HG03159 (cell line): ENCODE data around the gene AUTS2.

Experiments
- ATAC-seq: cut with Tn5 transposase; IDR thresholded peaks from one replicate; pipeline ENCODE4 v1.9.1; 2021; ENCODE audit warnings: mild to moderate bottlenecking, moderate library complexity; ENCODE audit not compliant: unreplicated experiment

AUTS2 gene

DNA sequence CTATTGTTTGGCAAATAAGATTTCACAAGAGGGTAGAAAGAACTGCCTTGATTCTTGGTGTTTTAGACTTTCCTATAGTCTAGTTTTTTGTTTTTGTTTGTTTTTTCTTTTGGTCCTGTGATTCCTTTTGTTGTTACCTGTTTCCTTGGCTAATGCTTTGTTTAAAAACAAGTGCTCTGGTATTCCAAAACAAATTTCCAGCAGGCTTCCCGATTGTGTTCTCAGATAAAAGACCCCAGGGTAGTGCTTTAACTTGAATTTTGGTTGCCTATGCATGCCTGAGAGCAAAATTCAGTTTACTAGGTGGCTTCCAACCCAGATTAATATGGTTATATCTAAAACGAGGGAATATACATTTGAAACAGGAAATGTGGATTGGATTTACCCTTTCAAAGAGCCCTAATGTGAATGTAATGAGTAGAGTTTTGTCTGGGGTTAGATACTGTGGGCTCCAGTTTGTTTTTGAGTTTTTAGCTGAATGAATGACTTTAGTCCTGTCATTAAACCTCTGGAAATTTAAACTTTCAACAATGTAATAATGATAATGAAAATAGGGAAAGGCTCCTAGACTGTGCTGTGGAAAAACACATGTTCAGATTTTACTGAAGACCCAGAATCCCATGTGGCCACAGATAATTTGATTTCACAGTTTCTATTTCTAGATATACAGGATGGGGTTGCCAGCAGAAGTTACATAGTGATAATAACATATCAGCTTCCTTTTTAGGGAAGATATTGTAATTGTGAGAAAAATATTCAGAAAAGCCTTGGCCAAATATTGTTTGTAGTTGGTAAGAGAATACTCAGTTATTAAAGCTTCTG, 23.9 kb downstream of the AUTS2 start:
- ATAC-seq: no peak

DNA sequence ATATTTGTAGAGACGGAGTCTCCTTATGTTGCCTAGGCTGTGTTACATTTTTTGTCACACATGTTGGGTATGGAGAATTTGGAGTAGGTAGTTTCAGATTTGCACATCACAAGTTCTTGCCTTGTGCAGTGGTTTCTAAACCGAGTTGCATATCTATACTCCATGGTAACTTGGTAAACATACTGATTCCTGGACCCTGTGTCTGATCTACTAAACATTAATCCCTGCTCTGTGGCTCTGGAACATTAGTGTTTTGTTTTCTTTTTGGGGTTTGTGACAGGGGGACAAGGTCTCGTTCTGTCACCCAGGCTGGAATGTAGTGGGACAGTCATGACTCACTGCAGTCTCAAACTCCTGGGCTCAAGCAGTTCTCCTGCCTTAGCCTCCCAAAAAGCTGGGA, 24.7 kb downstream of the AUTS2 start:
- ATAC-seq: no peak

DNA sequence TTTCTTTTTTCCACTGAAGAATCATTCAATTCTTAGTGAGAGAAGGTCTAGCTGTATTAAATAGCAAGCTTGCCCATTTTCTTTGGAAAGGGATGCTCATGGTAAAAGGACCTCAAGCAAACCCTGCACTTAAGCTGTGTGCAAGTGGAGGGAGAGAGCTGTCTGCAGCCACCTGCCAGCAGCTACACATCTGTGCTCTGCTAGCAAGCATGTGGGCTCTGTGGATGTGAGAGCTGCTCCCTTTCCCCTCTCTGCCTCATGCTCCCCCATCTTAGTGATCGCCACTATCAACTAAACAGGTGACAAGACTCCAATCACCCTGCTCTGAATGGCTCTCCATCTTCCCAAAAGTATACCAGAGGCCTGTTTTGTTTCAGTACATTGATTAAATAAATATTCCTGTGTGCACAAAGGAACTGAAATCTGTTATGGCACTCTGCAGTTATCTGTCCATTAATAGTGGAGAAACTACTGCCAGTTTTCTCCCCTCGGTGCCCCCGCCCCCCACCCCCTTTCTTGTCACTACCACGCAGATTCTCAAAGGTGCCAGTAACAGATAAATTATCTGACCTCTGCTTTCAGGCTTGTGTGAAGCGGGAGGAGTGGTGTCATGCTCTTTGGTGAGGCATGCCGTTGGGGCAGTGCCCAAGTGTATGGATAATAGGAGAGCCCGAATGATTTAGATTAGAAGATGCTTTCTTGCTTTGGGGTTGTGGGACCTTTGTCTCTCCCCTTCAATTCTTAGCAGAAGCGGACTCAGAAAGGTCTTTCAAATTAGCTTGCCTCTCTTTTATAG, 26.4 kb downstream of the AUTS2 start:
- no peak for ATAC-seq

DNA sequence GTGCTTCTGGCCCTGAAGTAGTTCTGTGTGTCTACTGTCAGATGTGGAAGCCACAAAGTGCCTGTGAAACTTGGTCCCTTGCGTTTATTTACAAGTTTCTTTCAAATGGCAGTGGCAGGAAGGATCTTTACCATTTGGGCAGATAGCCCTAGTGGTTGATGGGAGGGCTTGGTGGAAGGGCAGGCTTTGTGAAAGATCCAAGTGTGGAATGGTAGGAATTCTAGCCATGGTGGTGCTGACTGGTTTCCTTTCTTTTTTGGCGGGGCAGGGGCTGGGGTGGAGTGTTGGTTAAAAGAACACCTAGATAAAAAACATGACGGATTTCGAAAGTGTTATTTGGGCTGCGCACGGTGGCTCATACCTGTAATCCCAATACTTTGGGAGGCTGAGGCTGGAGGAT, 27.0 kb downstream of the AUTS2 start:
- ATAC-seq: no peak

DNA sequence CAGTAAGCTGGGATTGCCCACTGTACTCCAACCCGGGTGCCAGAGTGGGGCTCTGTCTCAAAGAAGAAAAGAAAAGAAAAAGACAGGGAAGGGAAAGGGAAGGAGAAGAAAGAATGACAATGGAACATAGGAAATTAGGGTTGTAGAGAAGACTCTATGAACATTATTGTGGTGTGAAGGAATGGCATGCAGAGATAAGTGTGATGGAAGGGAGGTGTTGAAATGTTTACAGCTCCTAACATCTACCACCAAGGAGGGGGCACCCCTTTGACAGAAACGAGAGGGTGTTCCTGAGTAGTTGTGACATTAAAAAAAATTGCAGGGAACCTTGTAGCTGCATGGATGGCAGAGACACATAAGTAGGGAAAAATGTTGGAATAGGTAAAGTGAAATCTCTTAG, 27.5 kb downstream of the AUTS2 start:
- ATAC-seq: no peak

DNA sequence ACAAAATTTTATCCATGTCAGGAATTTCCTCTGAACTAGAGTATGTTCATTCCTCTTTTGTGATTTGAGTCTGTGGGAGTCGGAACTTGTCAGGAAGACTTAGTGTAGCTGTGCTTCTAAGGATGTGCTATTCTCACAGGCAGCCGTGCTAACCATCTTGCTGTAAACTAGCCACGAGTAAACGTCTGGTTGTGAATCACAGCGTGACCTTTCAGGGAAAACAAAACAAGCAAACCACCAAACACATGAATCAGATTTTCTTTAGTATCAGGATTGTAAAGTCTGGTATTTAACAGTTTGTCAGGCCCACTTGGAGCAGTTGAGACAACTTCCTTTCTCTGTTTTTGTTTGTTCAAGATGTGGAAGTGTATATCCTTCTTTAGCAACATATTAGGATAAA, 32.0 kb downstream of the AUTS2 start:
- ATAC-seq: no peak

DNA sequence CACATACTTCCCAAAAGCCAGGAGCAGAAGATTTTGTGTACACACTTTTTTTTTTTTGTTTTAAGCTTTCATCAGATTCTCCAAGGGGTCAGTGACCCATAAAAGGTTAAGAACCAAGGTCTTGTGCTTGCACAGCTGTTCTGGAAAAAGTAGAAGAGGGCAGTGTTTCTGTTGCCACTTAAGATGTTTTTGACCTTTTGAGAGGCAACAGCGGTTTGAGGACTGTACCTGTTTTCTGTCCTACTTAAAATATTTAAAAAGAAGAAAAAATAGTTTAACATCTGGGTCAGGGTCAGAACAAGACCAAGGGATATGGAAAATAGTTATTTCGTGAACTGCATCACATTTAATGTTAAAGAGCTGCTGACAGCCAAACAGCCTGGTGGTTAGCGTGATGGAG, 32.9 kb downstream of the AUTS2 start:
- no peak for ATAC-seq

DNA sequence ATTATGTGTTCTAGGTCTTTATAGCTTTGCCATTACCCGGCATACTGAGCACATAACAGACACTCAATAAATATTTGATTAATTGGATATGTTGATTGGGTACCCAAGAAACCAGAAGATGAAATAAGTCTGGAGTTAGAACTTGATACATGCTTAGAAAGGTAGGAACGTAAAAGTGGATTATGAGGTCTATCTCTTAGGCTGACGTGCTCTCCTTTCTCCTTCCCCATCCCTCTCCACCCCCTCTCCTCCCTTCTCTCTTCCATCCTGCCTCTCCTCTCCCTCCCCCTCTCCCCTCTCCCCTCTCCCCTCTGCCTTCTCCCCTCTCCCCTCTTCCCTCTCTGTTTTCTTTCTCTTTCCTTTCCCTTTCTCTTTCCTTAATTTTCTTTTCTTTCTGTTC, 34.0 kb downstream of the AUTS2 start:
- ATAC-seq: no peak

DNA sequence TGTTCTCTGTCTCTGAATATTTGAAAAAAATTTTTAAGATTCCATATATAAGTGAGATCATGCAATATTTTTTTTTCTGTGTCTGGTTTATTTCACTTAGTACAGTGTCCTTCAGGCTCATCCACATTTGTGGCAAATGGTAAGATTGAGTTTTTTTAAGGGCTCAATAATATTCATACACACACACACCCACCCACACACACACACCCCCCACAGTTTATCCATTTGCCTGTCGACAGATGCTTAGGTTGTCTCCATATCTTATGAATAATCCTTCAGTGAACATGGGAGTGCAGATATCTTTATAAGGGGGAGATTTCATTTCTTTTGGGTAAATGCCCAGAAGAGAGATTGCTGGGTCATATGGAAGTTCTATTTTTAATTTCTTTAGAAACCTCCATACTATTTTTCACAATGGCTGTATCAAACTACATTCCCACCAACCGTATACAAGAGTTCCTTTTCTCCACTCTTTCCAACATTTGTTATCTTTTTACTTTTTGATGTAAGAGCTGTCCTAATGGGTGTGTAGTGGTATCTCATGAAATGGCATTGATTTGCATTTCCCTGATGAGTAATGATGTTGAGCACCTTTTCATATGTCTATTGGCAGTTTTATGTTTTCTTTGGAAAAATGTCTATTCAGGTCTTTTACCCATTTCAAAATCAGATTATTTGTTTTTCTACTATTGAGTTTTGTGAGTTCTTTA, 35.0 kb downstream of the AUTS2 start:
- ATAC-seq: no peak

DNA sequence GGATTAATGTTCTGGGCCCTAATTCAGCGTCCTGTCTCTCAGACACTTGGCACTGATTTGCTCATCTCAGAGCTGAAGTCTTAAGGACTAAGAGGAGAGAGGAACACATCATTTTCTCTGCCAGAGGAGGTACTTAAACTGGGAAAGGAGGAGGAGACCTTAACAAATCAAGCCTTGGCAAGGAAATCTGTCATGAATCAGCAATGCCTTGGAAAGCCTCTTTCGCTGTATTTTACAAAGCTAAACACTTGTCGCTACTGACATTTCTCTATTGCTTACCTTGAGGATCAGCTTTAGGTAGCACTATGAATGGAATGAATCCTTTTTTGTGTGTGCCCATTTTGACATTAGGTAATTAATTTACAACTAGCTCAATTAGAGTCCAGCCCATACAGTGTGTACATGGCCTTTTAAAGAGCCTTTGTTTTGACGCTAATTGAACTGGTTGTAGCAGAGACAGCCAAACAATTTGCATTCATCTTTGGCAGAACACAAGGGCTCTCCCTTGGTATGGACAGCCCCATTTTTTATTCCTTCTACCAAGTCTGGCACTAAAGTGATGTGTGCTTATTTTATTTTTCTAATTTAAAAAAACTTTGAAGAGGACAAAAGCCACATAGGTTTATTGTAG, 37.4 kb downstream of the AUTS2 start:
- ATAC-seq: no peak

DNA sequence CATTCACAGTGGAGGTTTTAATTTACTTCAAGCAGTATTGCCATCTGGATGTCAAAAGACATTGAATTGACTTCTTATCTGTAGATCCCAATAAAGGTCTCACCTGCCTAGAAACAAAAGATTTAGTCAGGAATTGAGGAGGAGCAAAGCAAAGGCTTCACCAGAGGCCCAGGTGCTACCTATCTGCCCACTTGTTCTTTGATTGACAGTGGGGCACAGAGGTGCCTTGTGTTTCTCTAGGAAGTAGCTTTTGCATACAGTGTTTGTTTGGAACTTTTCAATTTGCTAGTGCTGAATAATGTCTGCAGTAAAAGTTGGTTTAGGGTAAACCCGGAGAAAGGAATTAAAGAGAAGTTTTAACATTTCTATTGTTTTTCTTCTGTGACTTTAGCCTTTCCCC, 40.4 kb downstream of the AUTS2 start:
- ATAC-seq: no peak

DNA sequence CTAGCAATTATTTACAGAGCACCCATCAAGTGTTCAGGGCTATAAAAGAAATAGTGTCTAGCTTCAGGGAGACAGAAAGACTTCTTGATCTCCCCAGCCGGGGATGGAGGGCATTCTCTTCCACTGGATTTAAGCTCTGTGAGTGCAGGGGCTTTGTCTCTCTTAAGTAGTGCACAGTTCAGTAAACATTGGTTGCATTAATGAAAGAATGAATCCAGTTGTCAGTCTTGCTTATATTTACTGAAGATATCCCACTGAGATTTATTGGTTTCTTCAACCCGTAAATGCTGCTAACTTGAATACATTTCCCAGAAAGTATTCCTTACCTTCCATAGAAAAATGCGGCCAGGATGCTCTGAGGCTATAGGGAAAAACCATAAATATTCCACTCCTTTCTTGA, 41.9 kb downstream of the AUTS2 start:
- no peak for ATAC-seq

DNA sequence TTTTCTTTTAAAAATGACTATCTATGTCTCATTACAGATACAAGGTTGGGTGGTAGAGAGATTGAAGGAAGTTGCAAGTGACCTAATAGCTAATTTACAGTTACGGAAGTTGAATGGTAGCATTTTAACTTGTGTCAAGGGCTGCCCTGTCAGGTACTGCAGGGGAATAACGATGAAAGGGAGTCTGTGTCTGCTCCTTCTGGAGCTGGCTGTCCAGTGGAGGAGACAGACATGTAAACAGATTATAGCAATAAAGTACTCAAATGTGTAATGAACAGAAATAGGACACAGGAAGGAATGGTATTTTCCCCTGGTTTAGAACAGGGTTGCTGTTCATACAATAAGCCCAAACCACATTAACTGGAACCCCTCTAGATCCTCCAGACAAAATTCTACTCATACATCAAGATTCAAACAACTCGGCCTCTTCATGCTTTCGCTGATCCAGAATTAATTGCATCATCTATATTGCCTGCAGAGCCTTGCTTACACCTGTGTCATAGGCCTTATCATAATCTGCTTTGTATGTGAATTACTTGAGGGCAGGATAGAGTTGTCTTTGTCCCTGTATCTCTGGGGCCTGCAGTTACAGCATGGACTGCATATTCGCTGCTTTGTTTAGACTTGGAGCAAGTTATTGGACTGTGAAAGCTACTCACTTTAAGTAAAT, 42.8 kb downstream of the AUTS2 start:
- ATAC-seq: no peak

DNA sequence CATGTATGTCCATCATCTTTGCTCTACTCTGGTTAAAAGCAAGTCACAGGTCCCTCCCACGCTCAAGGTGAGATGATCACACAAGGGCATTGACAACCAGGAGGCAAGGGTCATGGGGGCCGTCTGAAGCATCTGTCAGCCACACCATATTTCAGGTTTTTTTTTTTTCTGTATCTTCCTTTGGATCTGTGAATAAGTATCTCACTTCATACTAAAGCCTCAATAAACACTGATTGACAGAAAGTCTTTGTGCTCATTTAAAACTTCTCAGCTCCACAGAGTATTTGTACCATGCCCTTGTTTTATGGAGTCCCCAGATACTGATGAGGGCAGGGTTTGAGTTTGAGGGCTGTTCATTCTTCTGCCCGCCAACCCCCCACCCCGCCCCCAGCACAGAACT, 45.0 kb downstream of the AUTS2 start:
- ATAC-seq: no peak

DNA sequence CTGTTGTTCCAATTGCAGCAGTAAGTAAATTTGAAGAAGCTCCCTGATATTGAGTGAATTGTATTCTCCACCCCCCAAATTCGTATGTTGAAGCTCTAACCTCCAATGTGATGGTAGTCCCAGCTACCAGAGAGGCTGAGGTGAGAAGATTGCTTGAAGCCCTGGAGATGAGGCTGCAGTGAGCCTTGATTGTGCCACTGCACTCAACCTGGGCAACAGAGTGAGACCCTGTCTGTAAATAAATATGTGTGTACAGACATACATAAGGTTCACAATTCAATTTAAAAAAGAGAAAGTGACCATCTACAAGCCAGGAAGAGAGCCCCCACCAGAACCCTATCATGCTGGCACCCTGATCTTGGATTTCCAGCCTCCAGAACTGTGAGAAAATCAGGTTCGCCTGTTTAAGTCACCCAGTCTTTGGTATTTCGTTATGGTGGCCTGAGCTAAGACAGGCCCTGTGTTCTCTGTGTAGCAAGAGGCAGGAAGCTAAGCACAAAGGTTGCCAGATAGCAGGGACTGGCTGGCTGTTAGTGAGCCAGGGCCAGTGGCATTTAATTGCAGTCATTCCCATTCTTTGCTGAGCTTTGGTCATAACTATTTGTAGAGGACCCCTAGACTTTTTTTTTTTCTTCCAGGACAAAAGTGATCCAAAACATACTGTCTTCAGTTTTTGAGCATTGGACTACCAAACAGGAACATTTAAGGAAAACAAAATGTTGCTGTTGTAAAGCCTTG, 45.6 kb downstream of the AUTS2 start:
- ATAC-seq: no peak

DNA sequence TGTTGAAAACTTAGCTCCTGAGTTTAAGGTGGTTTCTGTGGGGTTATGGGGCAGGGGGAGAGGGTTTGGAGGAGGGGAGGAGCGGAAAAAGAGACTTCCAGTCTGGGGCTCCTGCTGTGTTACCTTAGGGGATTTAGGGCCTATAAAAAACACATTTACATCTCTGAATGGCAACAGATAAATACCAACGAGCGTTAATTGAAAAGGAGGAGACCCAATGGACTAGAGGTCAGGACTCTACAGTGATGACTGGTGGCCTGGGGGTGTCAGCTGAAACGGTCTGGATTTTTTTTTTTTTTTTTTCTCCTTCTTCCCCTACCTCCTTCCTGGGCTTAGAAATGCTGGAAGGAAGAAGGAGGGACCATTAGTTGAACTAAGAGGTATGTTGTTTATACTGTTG, 47.4 kb downstream of the AUTS2 start:
- no peak for ATAC-seq

DNA sequence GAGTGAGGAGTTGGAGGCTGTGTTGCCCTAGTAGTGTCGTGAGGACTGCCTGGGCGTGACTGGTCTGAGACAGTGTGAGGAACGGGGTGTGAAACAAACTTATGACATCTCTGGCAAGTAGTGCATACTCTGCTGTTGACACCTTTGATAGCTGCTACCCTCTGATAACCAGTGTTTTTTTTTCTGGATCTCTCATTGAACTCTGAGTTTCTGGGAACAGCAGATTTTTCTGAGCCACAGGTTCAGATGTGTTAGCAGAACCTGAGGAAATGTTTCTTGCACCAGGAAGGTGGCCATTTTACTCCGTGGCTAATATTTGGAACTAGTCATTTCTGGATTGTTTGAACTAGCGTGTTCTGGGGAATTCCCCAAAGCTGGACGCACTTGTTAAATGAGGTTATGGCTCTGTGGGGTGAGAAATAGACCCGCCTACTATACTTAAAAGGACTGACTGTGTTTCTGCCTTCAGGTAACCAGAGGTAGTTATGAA, 52.9 kb downstream of the AUTS2 start:
- peak; percentile 78 for ATAC-seq

DNA sequence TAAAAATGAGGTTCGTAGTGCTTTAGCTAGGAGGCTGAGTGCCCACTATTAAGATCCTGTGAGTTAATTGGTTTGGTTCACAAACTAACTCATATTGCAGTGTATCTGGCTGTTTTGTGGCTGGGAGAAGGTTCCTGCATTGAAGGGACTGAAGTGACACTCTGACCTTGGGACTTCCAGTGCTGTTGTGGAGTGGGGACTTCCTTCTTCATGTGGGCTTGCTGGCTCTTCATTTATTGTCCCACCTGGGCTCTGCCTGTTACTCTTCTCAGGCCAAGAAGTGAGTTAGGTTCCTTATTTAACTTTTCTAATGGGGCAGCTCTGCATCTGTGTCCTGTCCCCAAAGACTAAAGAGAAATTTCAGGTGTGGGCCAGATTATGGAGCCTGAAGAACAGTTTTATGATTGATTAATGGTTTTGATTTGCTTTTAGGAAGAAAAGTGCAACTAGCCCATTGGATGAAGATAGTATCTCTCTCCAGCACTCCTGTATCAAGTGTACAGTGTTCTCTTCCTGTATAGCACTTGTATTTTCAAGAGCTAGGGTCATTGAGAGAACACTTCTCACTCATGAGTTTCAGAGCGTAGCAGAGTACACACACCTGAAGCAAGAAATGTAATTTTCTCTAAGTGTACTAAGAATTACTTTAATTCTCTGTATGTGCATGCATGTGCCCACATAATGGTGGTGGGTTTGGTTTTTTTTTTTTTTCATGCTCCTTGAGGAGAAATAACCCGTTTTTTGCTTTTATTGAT, 54.8 kb downstream of the AUTS2 start:
- no peak for ATAC-seq

DNA sequence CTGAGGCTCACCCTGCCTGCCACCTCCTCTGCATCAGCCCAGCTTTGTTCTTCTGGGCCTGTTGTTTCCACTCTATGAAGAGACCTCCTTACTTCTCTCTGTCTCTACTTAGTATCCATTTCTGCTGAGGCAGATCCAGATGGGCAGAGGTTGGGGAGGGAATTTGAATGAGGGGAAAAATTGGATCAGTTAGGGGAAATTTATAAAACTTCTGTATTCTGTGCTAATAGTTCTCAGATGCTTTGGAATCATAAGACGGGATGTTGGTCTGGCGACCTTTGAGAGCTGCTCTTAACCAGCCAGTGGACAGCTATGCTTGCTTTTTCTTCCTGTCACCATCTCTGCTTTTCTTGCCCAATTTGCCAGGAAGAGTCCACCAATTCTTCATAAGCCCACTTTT, 55.5 kb downstream of the AUTS2 start:
- no peak for ATAC-seq
